ENCODE results near the gene PHF24.

DNA sequence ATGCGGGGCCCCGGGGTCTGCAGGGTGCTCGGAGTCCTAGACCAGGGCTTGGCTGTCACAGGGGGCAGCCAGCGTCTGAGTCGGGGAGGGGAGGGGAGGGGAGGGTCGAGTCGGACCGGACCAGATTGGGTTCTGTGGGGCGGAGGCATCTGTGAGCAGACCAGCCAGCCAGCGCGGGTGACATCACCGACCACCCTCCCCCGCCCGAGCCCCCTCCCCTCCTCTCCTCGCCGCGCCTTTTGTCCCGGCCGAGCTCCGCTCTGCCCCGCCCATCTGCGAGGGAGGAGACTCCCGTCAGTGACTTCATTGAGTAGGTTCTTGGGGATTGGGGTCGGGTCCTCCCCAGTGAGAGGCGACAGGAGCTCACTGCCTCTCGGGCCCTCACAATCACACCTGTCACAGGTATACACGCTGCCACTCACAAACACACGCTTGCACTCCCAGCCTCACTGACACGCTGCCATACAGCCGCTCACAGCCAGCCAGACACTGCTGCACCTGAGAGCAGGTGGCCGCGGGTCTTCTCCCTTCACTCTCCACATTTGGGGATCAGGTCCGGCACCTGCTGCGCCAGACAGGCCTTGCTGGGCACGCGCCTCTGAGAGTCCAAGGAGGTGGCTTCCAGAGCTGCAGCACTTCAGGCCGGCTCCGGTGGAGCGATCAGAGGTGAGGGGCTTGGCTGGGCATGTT, 32.0 kb downstream of the PHF24 start:
- TF ChIP-seq, protein P1, sequence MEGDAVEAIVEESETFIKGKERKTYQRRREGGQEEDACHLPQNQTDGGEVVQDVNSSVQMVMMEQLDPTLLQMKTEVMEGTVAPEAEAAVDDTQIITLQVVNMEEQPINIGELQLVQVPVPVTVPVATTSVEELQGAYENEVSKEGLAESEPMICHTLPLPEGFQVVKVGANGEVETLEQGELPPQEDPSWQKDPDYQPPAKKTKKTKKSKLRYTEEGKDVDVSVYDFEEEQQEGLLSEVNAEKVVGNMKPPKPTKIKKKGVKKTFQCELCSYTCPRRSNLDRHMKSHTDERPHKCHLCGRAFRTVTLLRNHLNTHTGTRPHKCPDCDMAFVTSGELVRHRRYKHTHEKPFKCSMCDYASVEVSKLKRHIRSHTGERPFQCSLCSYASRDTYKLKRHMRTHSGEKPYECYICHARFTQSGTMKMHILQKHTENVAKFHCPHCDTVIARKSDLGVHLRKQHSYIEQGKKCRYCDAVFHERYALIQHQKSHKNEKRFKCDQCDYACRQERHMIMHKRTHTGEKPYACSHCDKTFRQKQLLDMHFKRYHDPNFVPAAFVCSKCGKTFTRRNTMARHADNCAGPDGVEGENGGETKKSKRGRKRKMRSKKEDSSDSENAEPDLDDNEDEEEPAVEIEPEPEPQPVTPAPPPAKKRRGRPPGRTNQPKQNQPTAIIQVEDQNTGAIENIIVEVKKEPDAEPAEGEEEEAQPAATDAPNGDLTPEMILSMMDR (IDR thresholded peaks at IDR 0.05; ENCODE audit: poor library complexity): no peak
- no peak for TF ChIP-seq EZH2 (IDR thresholded peaks at IDR 0.05; ENCODE audit: borderline replicate concordance)
- no peak for TF ChIP-seq EZH2phosphoT487 (IDR thresholded peaks at IDR 0.05; ENCODE audit: low read depth, severe bottlenecking, unreplicated experiment)
